ENCODE data around the gene NLRP5.
"Not testable (repeated sequence)": the region's sequence is repeated elsewhere in the genome, so short reads cannot be mapped to it uniquely, and the experiment has no call there.

The NLRP5 gene
- total RNA-seq, result 0 reads per million in 2 donors

DNA sequence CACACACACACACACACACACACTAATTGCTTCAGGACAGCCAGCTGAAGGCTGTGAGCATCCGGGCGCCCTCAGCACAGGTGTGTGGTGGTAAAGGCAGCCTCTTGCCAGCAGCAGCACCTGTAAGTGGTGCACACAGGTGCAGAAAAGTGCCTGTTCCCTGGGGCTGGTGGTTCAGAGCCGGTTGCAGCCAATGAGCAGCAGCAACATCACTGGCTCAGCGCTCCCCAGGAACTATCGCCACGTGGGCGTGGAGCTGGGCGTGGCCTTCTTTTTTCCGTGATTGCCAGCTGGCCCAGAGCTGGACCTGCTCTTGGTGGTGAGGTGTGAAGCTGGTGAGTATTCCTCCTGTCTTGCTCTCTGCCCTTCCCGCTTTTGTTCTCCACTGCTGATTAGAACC, at the start of gene NLRP5:
Gene NLRP5 (plus strand): TSS at position 289 of the 400 bp plus-strand sequence.
- no peak for DNase-seq

GRCh38 chr19:55939206-55939605, 47.4 kb upstream of the NLRP5 start:
- DNase-seq, result no peak

GRCh38 chr19:55940306-55940705, 46.3 kb upstream of the NLRP5 start:
- DNase-seq, result no peak

DNA sequence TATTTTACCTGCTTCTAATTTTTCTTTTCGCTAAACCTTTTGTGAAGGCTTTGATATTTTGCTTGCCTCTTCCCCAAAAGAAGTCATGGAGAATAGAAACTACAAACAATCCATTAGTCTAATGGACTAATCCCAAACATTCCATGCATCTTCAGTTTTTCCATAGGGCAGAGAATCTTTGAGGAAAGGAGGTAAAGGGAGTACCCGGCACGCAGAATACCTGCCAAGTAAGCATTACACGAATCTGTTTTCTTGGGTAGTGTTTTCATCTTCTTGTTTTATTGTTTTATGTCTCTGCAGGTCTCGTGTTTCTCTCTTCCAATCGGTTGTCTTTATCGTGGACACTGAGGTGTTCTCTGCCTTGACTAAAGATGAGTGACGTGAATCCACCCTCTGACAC, 39.0 kb upstream of the NLRP5 start, which contains the start of gene NLRP8:
Gene NLRP8 (plus strand): TSS at position 301 of the 400 bp plus-strand sequence.
- DNase-seq, result no peak

DNA sequence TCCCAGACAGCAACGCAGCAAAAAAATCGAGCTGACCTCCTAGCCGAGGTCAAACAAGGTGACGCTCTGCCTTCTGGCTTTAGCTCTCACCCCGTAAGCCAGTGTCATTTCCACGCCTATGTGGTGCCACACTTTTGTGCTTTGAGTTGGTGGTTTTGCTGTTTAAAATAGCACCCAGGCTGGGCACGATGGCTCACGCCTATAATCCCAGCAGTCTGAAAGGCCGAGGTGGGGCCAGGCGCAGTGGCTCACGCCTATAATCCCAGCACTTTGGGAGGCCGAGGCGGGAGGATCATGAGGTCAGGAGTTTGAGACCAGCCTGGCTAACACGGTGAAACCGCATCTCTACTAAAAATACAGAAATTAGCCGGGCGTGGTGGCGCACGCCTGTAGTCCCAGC, 36.0 kb upstream of the NLRP5 start:
- not testable (repeated sequence) for DNase-seq

DNA sequence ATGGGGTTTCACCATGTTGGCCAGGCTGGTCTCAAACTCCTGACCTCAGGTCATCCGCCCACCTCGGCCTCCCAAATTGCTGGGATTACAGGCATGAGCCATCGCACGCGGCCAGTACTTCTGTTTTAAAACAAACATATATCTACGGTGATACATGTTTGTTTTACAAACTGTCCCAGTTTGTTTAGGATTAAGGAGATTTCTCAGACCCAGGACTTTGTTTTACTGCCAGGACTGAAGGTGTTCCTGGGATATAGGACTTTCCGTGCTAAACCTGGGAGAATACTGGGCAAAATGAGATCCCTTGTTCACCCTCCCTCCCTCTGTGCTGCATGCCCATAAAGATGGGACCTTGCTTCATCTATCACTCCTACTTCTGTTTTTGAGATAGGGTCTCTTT, 30.1 kb upstream of the NLRP5 start:
- no peak for DNase-seq

DNA sequence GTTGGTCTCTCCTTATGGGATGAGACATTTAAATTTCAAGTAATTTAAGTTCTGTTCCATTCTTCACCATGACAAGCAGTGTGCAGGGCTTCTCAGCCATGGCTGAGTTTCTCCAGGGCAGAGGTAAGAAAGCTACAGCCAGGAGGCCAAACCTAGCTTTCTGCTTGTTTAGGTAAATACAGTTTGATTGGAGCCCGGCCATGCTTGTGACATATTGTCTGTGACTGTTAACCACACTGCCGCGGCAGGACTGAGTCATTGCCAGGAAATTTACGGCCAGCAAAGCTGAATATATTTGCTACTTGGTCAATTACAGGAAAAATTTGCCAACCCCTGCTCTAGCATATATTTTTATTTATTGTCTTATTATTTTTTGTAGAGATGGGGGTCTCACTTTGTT, 28.2 kb upstream of the NLRP5 start:
- DNase-seq, result no peak

DNA sequence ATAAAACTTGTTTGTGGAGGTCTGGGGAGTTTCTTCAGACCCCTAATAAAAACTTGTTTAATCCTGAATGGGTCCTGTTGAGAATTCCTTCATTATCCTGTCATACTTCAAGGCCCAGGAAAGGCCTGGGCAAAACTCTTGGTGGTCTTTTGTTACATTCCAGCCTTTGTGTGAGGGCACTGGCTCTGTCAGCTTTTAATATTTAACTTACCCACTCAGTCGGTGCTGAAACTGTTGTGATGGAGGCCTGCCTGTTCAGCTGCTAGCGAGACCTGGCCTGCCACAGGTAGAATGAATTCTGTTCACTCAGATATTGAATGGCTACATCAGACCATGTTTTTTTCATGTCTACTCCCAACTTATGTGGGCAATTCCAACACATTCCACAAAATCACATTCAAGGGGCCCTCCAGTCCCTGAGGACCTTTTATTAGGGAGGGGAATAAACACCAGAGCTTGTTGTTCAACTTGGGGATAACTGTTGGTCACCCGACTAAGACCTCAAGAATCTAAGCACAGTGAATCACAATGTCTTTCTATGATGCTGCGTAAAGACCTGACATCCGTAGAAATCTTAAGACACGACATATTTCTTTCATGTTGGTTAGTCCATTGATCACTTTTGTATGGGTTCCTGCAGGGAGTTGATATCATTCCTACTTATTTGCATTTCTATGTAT, 26.4 kb upstream of the NLRP5 start:
- DNase-seq, result no peak

DNA sequence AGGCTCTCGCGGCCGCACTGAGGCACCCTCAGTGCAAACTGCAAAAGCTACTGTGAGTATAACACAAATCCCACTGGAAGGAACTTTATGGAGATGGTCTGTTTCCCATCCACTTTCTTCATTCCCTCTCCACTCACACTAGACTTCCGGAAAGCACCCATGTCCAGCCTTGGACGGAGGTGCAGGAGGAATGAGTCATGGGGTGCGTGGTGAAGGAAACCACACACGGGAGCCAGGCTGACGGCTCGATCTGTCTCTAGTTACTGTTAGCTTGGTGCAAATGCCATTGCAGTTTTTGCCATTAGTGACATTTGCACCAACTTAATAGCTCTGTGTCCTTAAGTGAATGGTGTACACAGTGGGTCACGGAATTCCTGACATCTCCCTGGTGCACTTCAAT, 24.4 kb upstream of the NLRP5 start:
- DNase-seq, result no peak

- no peak for DNase-seq
These were observed 12.6 kb upstream of the NLRP5 start for GRCh38 chr19:55973982-55974381.

DNA sequence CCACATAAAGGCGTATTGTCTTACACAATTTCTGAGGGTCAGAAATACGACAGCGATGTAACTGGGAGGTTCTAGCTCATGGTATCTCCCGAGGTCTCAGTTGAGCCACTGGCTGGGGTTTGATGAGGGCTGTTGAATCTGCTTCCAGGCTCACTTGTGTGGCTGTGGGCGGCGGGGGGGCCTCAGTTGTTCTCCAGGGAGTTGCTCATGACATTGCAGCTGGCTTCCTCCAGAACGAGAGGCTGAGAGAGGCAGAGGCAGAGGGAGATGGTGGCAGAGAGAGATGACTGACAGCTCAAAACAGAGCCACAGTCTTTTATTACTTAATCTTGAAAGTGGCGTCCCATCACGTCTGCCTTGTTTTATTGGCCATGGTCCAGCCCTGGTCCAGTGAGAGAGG, 6.2 kb upstream of the NLRP5 start:
- DNase-seq, result no peak

GRCh38 chr19:55985254-55985653, 1.3 kb upstream of the NLRP5 start:
- no peak for DNase-seq

DNA sequence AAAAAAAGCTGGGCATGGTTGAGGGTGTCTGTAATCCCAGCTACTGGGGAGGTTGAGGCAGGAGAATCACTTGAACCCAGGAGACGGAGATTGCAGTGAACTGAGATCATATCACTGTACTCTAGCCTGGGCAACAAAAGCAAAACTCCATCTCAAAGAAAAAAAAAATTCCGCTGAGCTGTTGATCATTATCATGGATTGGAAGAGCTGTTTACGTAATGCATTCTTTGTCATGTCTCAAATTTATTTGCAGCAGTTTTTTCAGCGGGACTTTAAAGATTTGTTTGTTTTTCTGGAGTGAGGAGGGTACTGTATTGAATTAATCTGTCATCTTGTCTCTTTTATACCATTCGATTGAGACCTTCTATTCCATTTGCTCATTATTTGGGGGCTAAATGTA, 4.3 kb downstream of the NLRP5 start:
- DNase-seq, result no peak

GRCh38 chr19:55993492-55993891, 6.9 kb downstream of the NLRP5 start:
- no peak for DNase-seq

DNA sequence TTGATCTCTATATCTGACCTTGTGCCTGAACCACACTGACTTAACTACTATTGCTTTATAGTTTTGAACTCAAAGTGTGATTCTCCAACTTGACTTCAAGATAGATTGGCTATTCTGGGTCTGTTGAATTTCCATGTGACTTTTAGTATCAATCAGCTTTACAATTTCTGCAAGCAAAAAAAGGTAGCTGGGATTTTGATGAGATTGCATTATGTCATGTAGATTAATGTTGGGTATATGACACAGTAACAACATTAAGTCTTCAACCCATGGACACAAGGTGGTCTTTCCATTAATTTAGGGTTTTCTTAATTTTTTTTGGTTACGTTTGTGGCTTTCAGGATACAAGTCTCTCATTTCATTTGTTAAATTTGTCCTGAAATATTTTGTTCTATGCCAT, 28.2 kb downstream of the NLRP5 start:
- no peak for DNase-seq

DNA sequence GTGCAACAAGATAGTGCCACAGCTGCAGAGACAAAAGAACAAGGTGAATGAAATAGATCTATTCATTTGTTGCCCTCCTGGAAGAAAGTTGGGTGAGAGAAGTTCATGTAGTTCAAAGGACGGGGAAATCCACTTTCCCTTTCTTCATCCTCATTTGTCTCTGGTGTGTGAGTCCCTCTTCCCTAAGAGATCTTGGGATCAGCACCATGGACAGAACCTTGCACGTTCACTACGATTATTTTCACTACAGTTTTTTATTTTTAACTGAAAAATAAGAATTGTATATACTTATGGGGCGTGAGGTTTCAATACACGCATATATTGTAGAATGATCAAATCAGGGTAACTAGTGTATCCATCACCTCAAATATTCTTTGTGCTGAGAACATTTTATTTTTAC, 29.2 kb downstream of the NLRP5 start:
- no peak for DNase-seq

DNA sequence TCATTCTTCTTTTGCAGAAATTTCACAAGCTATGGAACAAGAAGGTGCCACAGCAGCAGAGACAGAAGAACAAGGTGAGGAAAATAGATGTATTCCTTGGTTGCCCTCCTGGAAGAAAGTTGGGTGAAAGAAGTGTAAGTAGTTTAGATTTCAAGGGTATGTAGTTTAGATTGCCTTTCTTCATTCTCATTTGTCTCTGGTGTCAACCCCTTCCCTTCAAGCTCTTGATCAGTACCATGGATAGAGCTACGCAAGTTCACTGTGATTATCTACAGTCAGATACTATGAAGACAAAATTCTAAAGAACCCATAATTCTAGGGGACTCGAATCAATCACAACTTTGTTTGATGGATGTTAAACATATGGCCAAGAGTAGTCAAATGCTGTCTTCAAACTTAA, 32.8 kb downstream of the NLRP5 start:
- not testable (repeated sequence) for DNase-seq

DNA sequence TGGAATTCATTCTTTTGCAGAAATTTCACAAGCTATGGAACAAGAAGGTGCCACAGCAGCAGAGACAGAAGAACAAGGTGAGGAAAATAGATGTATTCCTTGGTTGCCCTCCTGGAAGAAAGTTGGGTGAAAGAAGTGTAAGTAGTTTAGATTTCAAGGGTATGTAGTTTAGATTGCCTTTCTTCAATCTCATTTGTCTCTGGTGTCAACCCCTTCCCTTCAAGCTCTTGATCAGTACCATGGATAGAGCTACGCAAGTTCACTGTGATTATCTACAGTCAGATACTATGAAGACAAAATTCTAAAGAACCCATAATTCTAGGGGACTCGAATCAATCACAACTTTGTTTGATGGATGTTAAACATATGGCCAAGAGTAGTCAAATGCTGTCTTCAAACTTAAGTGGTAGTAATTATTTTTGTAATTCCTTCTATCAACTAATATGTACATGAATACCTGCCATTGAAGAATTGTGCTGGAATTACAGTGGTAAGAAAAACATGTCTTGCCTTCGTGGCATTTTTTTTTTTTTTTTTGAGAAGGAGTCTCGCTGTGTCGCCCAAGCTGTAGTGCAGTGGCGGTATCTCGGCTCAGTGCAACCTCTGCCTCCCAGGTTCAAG, 33.9 kb downstream of the NLRP5 start:
- DNase-seq, result not testable (repeated sequence)

DNA sequence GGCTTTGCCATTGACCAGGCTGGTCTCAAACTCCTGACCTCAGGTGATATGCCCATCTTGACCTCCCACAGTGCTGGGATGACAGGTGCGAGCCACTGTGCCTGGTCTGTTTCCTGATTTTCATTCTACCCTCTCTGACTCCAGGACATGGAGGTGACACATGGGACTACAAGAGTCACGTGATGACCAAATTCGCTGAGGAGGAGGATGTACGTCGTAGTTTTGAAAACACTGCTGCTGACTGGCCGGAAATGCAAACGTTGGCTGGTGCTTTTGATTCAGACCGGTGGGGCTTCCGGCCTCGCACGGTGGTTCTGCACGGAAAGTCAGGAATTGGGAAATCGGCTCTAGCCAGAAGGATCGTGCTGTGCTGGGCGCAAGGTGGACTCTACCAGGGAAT, 40.2 kb downstream of the NLRP5 start:
- no peak for DNase-seq

GRCh38 chr19:56053596-56053995, 67.0 kb downstream of the NLRP5 start:
- DNase-seq, result no peak

DNA sequence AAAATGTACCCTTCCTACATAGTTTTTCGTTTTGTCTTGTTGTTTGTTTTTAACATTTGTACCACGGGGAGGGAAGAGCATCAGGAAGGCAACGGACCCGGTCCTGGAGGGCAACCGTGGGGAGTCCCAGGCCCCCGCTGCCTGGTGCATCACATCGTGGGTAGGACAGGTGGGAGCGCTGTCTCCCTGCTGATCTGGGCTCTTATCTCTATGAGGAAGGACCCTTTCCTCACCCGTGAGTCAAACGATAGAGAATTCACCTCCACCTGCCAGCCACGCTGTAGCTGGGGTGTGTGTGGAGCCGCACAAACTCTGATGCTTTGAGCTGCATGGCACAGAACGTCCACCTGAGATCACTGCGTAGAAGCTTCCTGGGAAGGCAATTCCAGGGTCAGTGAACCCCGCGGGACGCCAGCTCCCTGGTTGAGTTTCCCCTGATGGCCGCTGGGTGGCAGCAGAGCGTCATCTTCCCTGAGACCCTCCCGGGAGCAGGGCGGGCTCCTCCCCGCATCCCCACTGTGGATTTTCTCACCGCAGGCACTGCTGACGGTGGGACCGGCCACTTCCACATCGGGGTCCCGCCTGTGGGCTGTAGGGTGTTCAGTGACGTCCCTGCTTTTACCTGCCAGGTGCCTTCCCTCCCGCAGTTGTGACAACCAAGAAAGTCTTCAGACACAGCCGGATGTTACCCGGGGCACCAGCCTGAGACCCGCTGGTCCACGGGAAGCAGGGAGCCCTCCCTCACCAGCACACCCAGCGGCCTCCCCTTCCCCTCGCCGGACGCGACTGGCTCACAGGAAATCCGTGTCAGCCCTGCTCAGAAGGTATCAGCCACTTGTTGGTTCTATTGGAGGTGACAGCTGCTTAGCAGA, 79.8 kb downstream of the NLRP5 start:
- DNase-seq, result peak; percentile 35 to 54 (median 50)

DNA sequence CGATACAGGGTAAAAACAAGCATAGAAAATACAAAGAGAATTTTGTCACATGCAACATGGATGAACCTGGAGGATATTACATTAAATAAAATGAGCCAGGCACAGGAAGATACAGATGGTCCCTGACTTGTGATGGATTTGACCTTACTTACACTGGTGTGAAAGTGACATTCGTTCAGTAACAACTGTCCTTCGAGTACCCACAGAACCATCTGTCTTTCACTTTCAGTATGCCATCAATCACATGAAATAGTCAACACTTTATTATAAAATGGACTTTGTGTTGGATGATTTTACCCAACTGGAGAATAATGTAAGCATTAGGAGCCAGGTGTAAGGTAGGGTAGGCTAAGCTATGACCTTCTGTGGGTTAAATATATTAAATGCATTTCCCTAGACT, 83.1 kb downstream of the NLRP5 start:
- no peak for DNase-seq

DNA sequence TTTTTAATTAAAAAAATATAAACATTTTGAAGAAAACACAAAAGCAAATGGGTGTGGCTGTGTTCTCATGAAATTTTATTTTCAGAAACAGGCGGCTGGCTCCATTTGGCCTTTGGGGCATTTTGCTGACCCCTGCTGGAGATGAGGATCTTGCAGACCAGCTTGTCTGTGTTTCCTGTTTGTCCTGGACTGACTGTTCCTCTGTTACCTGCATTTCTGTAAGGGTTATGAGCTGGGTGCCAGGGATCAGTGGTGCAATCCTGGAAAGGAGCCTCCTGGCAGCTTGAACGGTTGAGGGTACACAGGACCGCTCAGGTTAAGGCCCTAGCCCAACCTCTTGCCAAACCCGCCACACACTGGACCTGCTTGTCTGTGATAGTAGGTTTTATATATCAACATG, 84.6 kb downstream of the NLRP5 start:
- no peak for DNase-seq

- DNase-seq, result peak in 2 of 5 experiments; percentile 19 to 21
These were observed 89.9 kb downstream of the NLRP5 start for GRCh38 chr19:56076498-56076897.

Measured in T-helper 2 cell (primary cell).